DMS114 treated with DMSO at 0.1 percent for 48 hours (cell line): Measurements from ENCODE around the gene DLGAP4.

Experiments used
- DNase-seq: peaks from one replicate; lab custom pipeline; 2025; ENCODE audit not compliant: unreplicated experiment; lab: John Stamatoyannopoulos, UW

DLGAP4 gene

GRCh38 chr20:36306553-36307411, 643 bp downstream of the DLGAP4 start:
- no peak for DNase-seq

GRCh38 chr20:36307412-36308325, 1.5 kb downstream of the DLGAP4 start:
- DNase-seq = no peak

GRCh38 chr20:36308353-36308752, 2.2 kb downstream of the DLGAP4 start:
- no peak for DNase-seq

- no peak for DNase-seq
These were observed 2.8 kb downstream of the DLGAP4 start for GRCh38 chr20:36308986-36309385.

- no peak for DNase-seq
These were observed 3.5 kb downstream of the DLGAP4 start for GRCh38 chr20:36309643-36310042.

GRCh38 chr20:36310215-36310981, 4.3 kb downstream of the DLGAP4 start:
- no peak for DNase-seq

GRCh38 chr20:36311141-36311853, 5.2 kb downstream of the DLGAP4 start:
- no peak for DNase-seq

GRCh38 chr20:36311854-36312723, 6.0 kb downstream of the DLGAP4 start:
- DNase-seq = no peak

GRCh38 chr20:36312724-36313441, 6.7 kb downstream of the DLGAP4 start:
- DNase-seq = no peak

GRCh38 chr20:36313476-36313875, 7.3 kb downstream of the DLGAP4 start:
- no peak for DNase-seq

- no peak for DNase-seq
These were observed 7.8 kb downstream of the DLGAP4 start for GRCh38 chr20:36313926-36314325.

- DNase-seq = no peak
These were observed 8.8 kb downstream of the DLGAP4 start for GRCh38 chr20:36314734-36315544.

- DNase-seq = no peak
These were observed 9.6 kb downstream of the DLGAP4 start for GRCh38 chr20:36315545-36316351.

GRCh38 chr20:36317675-36318074, 11.5 kb downstream of the DLGAP4 start:
- no peak for DNase-seq

- DNase-seq = no peak
These were observed 12.0 kb downstream of the DLGAP4 start for GRCh38 chr20:36318166-36318565.

- DNase-seq = no peak
These were observed 13.5 kb downstream of the DLGAP4 start for GRCh38 chr20:36319356-36320260.
